Endodermal cell (in vitro differentiated cells): Measurements from ENCODE around the gene CAPN12. TPM values are rescaled to one million over a fixed set of nuclear protein-coding genes. Genes with fewer than 3 reads are reported as not detected.
"Not testable (repeated sequence)": the region's sequence is repeated elsewhere in the genome, so short reads cannot be mapped to it uniquely, and the experiment has no call there.

Source experiments
- DNase-seq: peaks from one replicate; pipeline ENCODE4 v3.0.0-alpha.2; 2017
- H3K27ac ChIP-seq: 2 replicates; pipeline ENCODE4 v1.5.1; 2013; ENCODE audit warnings: mild to moderate bottlenecking, low read depth, low read length, moderate library complexity
- H3K27me3 ChIP-seq: 2 replicates; pipeline ENCODE4 v1.6.1; 2013; ENCODE audit warnings: mild to moderate bottlenecking, low read length, moderate library complexity; ENCODE audit not compliant: insufficient read depth, control insufficient read depth, poor library complexity, severe bottlenecking
- H3K36me3 ChIP-seq: 2 replicates; pipeline ENCODE4 v1.7.0; 2013; ENCODE audit warnings: mild to moderate bottlenecking, low read length, moderate library complexity; ENCODE audit not compliant: control insufficient read depth, insufficient read depth
- H3K4me1 ChIP-seq: one replicate; pipeline ENCODE4 v1.7.0; 2013; ENCODE audit warnings: low read length; ENCODE audit not compliant: control insufficient read depth, insufficient read depth
- H3K4me3 ChIP-seq: 2 replicates; pipeline ENCODE4 v1.5.1; 2013; ENCODE audit warnings: mild to moderate bottlenecking, low read length, moderate library complexity
- H3K9ac ChIP-seq: 2 replicates; pipeline ENCODE4 v1.6.1; 2013; ENCODE audit warnings: mild to moderate bottlenecking, low read length, moderate library complexity; ENCODE audit not compliant: poor library complexity, severe bottlenecking; ENCODE audit errors: extremely low read depth
- H3K9me3 ChIP-seq: 2 replicates; pipeline ENCODE4 v1.6.1; 2013; ENCODE audit warnings: mild to moderate bottlenecking, low read length, moderate library complexity; ENCODE audit not compliant: control insufficient read depth
- H3K27ac Mint-ChIP-seq: 2 replicates; pipeline ENCODE4 v1.8.0; 2020; ENCODE audit warnings: mixed read lengths
- H3K27me3 Mint-ChIP-seq: 2 replicates; pipeline ENCODE4 v1.8.0; 2021; ENCODE audit warnings: mild to moderate bottlenecking, mixed read lengths; ENCODE audit not compliant: insufficient read depth
- H3K36me3 Mint-ChIP-seq: 2 replicates; pipeline ENCODE4 v1.8.0; 2020; ENCODE audit warnings: low read depth, mixed read lengths
- H3K4me1 Mint-ChIP-seq: 2 replicates; pipeline ENCODE4 v1.8.0; 2020; ENCODE audit warnings: mixed read lengths
- H3K4me3 Mint-ChIP-seq: 2 replicates; pipeline ENCODE4 v1.8.0; 2020; ENCODE audit warnings: mild to moderate bottlenecking, moderate library complexity, mixed read lengths
- H3K9me3 Mint-ChIP-seq: 2 replicates; pipeline ENCODE4 v1.8.0; 2020; ENCODE audit warnings: mild to moderate bottlenecking, mixed read lengths
- CTCF ChIP-seq: fragments of 200-600 bp; sonication (generic); conservative IDR thresholded peaks from 2 replicates; pipeline ENCODE4 v1.5.0; 2021; ENCODE audit warnings: antibody characterized with exemption, mild to moderate bottlenecking
- WGBS, 2 experiments: methylation state at CpG; one replicate each; pipeline versions ENCODE4 v1.1.5 to v1.1.7; 2013; ENCODE audit warnings: missing lambda C conversion rate in 2 of 2, mixed read lengths in 1 of 2; ENCODE audit not compliant: insufficient coverage in 1 of 2, insufficient read length in 1 of 2; 5-methylcytosine and 5-hydroxymethylcytosine counted together
- total RNA-seq, 2 donors: library from RNA; stranded (reverse); fragmentation: NEBNext Ultra II Directional in 1 of 2; extraction: Animal tissue kit (Norgen Biotek cat#: 25700) in 1 of 2; gene quantifications; 2 replicates in 1 of 2; 3 replicates in 1 of 2; pipeline ENCODE4 v1.2.1, GENCODE V29; 2021

Gene CAPN12
- total RNA-seq, 2 donors from 2014 or later: 14.5 to 83.0 TPM

GRCh38 chr19:38788478-38789243 is 44.4 kb upstream of the CAPN12 start, which contains the start of gene LGALS7B:
Gene LGALS7B, plus strand, starts transcription at chr19:38789200. Its CDS starts 27 bp downstream, at chr19:38789227.
- Mint-ChIP-seq H3K27ac (no peak within 1 kb of the TSS), H3K36me3 (no peaks in the 10 kb centered on the region), H3K4me3 (no peak within 1 kb of the TSS), H3K27me3 (no peaks in the 10 kb centered on the region), H3K9me3 (no peaks in the 10 kb centered on the region), H3K4me1 (peaks cover 7% of the 10 kb centered on the region)
- DNase-seq: no peak
- Histone ChIP-seq H3K9ac (no peak within 1 kb of the TSS), H3K4me3 (no peak within 1 kb of the TSS), H3K4me1 (no peaks in the 10 kb centered on the region), H3K27me3 (no peaks in the 10 kb centered on the region), H3K36me3 (no peaks in the 10 kb centered on the region), H3K9me3 (no peaks in the 10 kb centered on the region), H3K27ac (no peak within 1 kb of the TSS)
- TF ChIP-seq CTCF: no peak
- WGBS, 2 experiments: 78 to 80% methylated on average over 7 to 9 of the region's 17 CpGs

DNA sequence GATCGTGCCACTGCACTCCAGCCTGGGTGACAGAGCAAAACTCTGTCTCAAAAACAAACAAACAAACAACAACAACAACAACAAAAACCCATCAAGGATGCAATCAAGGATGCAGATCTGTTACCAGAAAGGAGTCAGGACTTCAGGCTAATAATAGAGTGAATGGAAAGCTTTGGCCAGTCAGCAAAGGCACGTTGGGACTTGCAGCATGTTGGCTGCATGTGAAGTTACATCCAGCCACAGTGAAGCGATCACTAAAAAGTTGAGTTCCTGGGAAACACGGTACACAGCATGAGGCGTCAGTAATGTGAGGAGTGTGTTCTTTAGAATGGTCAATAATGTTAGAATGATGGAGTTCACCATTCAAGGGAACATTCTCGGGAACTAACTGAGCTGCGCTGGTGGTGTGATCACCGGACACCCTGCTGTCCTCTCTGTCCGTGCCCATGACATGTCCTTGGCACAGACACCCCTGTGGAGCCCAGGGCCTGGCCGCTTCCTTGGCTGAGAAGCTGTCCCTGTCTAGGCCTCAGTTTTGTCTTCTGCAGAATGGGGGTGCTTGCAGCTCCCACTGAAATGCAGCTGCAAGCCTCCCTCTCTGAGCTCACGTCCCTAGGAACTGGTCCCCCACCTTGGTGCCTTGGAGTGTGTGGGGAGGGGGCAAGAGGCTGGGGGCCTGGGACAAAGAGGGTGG is 42.4 kb upstream of the CAPN12 start:
- no peak overlapping the region for H3K4me3 Mint-ChIP-seq
- H3K4me1 Mint-ChIP-seq: peaks cover 4% of the 10 kb centered on the region
- no peak for DNase-seq
- no peaks in the 10 kb centered on the region for H3K9me3 ChIP-seq
- H3K27ac Mint-ChIP-seq: no peak overlapping the region
- no peak overlapping the region for H3K9ac ChIP-seq
- no peak overlapping the region for H3K27ac ChIP-seq
- H3K9me3 Mint-ChIP-seq: no peaks in the 10 kb centered on the region
- no peaks in the 10 kb centered on the region for H3K27me3 Mint-ChIP-seq
- TF ChIP-seq CTCF: no peak
- no peaks in the 10 kb centered on the region for H3K27me3 ChIP-seq
- no peaks in the 10 kb centered on the region for H3K4me1 ChIP-seq
- no peaks in the 10 kb centered on the region for H3K36me3 Mint-ChIP-seq
- H3K36me3 ChIP-seq: no peaks in the 10 kb centered on the region
- no peak overlapping the region for H3K4me3 ChIP-seq
- WGBS, 2 experiments: 89 to 91% methylated on average over 8 to 11 of the region's 11 CpGs

- H3K27me3 ChIP-seq, DNase-seq, H3K27me3 Mint-ChIP-seq, H3K4me1 Mint-ChIP-seq, H3K4me1 ChIP-seq, H3K4me3 ChIP-seq, H3K27ac ChIP-seq, H3K36me3 ChIP-seq, H3K9me3 Mint-ChIP-seq, H3K4me3 Mint-ChIP-seq, H3K27ac Mint-ChIP-seq, H3K36me3 Mint-ChIP-seq, H3K9ac ChIP-seq, H3K9me3 ChIP-seq: not testable (repeated sequence)
- 96 to 100% methylated on average over 1 to 3 of the region's 3 CpGs for WGBS, 2 experiments
Measured at GRCh38 chr19:38786061-38786460, 41.8 kb upstream of the CAPN12 start.
